22Rv1 (cell line): ENCODE results near the gene CDK6.

Experiments used
- H3K27ac ChIP-seq: fragments of 450-650 bp; 2 replicates; pipeline ENCODE4 v1.5.1; 2017
- CTCF ChIP-seq: fragments of 450-650 bp; IDR thresholded peaks from 2 replicates; pipeline ENCODE4 v1.5.1; 2017; ENCODE audit warnings: mild to moderate bottlenecking
- ZFX ChIP-seq: fragments of 450-650 bp; IDR thresholded peaks from 2 replicates; pipeline ENCODE4 v1.6.1; 2017; ENCODE audit warnings: antibody characterized with exemption, borderline replicate concordance

Gene CDK6

GRCh38 chr7:92799446-92800211 is 36.7 kb downstream of the CDK6 start:
- H3K27ac ChIP-seq: no peak overlapping the region
- TF ChIP-seq CTCF: no peak
- no peak for TF ChIP-seq ZFX

GRCh38 chr7:92798517-92799249 is 37.7 kb downstream of the CDK6 start:
- TF ChIP-seq CTCF (no peak), ZFX (no peak)

GRCh38 chr7:92797693-92798092 is 38.7 kb downstream of the CDK6 start:
- no peak for TF ChIP-seq ZFX
- no peak for TF ChIP-seq CTCF
- no peak overlapping the region for H3K27ac ChIP-seq

More at GRCh38 chr7:92798517-92799249, 37.7 kb downstream of the CDK6 start:
- no peak overlapping the region for H3K27ac ChIP-seq

GRCh38 chr7:92797284-92797683 is 39.1 kb downstream of the CDK6 start:
- TF ChIP-seq CTCF (no peak), ZFX (no peak)
- H3K27ac ChIP-seq: no peak overlapping the region

GRCh38 chr7:92794831-92795230 is 41.5 kb downstream of the CDK6 start:
- TF ChIP-seq ZFX: no peak
- no peak for TF ChIP-seq CTCF
- no peak overlapping the region for H3K27ac ChIP-seq

- no peak overlapping the region for H3K27ac ChIP-seq
- no peak for TF ChIP-seq ZFX
- no peak for TF ChIP-seq CTCF
These were observed 42.0 kb downstream of the CDK6 start for GRCh38 chr7:92794391-92794790.

GRCh38 chr7:92793656-92794205 is 42.6 kb downstream of the CDK6 start:
- H3K27ac ChIP-seq: no peak overlapping the region

More at GRCh38 chr7:92793656-92794205, 42.6 kb downstream of the CDK6 start:
- TF ChIP-seq CTCF: no peak
- no peak for TF ChIP-seq ZFX
